Psoas muscle (tissue), 8 donors: ENCODE data around the gene GOLGA2. TPM values are rescaled to one million over a fixed set of nuclear protein-coding genes. Genes with fewer than 3 reads are reported as not detected.
"Not testable (repeated sequence)": the region's sequence is repeated elsewhere in the genome, so short reads cannot be mapped to it uniquely, and the experiment has no call there.

Experiments
- ATAC-seq, 4 donors: fragments of 200-7000 bp; cut with Tn5 transposase; one replicate each; pipeline ENCODE4 v1.9.1; 2020; ENCODE audit warnings: moderate library complexity in 3 of 4, mild to moderate bottlenecking in 2 of 4
- DNase-seq, 2 donors: peaks; one replicate each; pipeline ENCODE4 v3.0.0-alpha.2; 2020
- H3K27ac ChIP-seq: fragments of 200-600 bp; one replicate; pipeline ENCODE4 v1.8.0; 2022
- H3K27me3 ChIP-seq, 3 donors: fragments of 200-600 bp in 1 of 3; one replicate each; pipeline versions ENCODE4 v1.6.1 to v1.8.0; 2013 to 2022; ENCODE audit warnings: low read length in 2 of 3, mild to moderate bottlenecking in 2 of 3, moderate library complexity in 1 of 3; ENCODE audit not compliant: insufficient read depth in 3 of 3
- H3K36me3 ChIP-seq, 2 donors: fragments of 200-600 bp in 1 of 2; one replicate each; pipeline versions ENCODE4 v1.6.1 to v1.8.0; 2013 to 2022; ENCODE audit warnings: low read depth in 1 of 2, mild to moderate bottlenecking in 1 of 2, moderate library complexity in 1 of 2; ENCODE audit not compliant: insufficient read depth in 1 of 2
- H3K4me1 ChIP-seq: fragments of 200-600 bp; one replicate; pipeline ENCODE4 v1.8.0; 2022
- H3K4me3 ChIP-seq: fragments of 200-600 bp; one replicate; pipeline ENCODE4 v1.8.0; 2022; ENCODE audit warnings: mild to moderate bottlenecking
- H3K9me3 ChIP-seq: fragments of 200-600 bp; one replicate; pipeline ENCODE4 v1.8.0; 2022
- CTCF ChIP-seq: fragments of 200-600 bp; IDR thresholded peaks from one replicate; pipeline ENCODE4 v1.8.0; 2022; ENCODE audit warnings: antibody characterized with exemption
- WGBS, 3 donors: extraction: QIAGEN DNeasy Blood & Tissue Kit; methylation state at CpG; one replicate each; pipeline versions ENCODE4 v1.1.6 to v1.1.7; 2013; 5-methylcytosine and 5-hydroxymethylcytosine counted together
- intact Hi-C, 2 donors: fragments of 100-400 bp; cut with DNase I; formaldehyde crosslinking; loops; one replicate each; pipeline versions ENCODE4 v1.11.0 to v1.14.2; 2022
- polyA plus RNA-seq, 3 donors: library from polyadenylated mRNA; stranded (reverse); fragments of 200-250 nt; gene quantifications; one replicate each; pipeline ENCODE4 v1.2.3, GENCODE V29; 2013
- total RNA-seq, 4 donors: library from RNA; stranded (reverse); fragmentation: NEBNext Ultra II Directional in 2 of 4; extraction: Animal tissue kit (Norgen Biotek cat#: 25700) in 2 of 4; gene quantifications; one replicate each; pipeline versions ENCODE4 v1.2.1 to v1.2.4, GENCODE V29; 2021 to 2023
- donor health status: healthy with polysubstance abuse.
- donor health status: DM: no; HTN: no; CAD: no; lungs with moderate emphysema.
- donor health status: Bipolar disorder and iron deficiency.
- donor health status: healthy.
- donor health status: DM: yes; HTN: yes; CAD: no.
- donor health status: DM: no; HTN: no; CAD: no.
- donor health status: DM: no; HTN: no; CAD: no.
- donor health status: DM: yes; HTN: yes; CAD: no.

Gene GOLGA2
- total and polyA plus RNA-seq, 7 donors, result 57.2 to 85.3 (median 72.4) TPM

GRCh38 chr9:128232528-128233428, 43.0 kb downstream of the GOLGA2 start:
- Histone ChIP-seq H3K27ac (no peak overlapping the region), H3K4me3 (no peak overlapping the region)
- no peak for ATAC-seq

GRCh38 chr9:128231638-128232527, 43.9 kb downstream of the GOLGA2 start:
- H3K4me3 ChIP-seq, result no peak overlapping the region
- no peaks in the 10 kb centered on the region for H3K27me3 ChIP-seq
- H3K27ac ChIP-seq, result no peak overlapping the region
- ATAC-seq (peak in 3 of 4 donors; percentile 21 to 55 (median 26)), DNase-seq (peak in 1 of 2 donors; percentile 67)
- no peak for TF ChIP-seq CTCF
- H3K9me3 ChIP-seq, result no peaks in the 10 kb centered on the region
- intact Hi-C loops, result no loop called here
- no peaks in the 10 kb centered on the region for H3K4me1 ChIP-seq
- no peaks in the 10 kb centered on the region for H3K36me3 ChIP-seq
- WGBS, 3 donors, result 45 to 51% (median 46%) methylated on average over 15 to 16 of the region's 16 CpGs

More at GRCh38 chr9:128232528-128233428, 43.0 kb downstream of the GOLGA2 start:
- Histone ChIP-seq H3K27me3 (no peaks in the 10 kb centered on the region), H3K9me3 (no peaks in the 10 kb centered on the region), H3K4me1 (no peaks in the 10 kb centered on the region), H3K36me3 (no peaks in the 10 kb centered on the region)
- intact Hi-C loops, result no loop called here
- 77 to 82% (median 82%) methylated on average over 19 to 22 of the region's 22 CpGs for WGBS, 3 donors
- no peak for DNase-seq
- TF ChIP-seq CTCF, result no peak

- WGBS, 3 donors, result 62 to 72% (median 68%) methylated on average over 6 to 7 of the region's 7 CpGs
- intact Hi-C loops, H3K4me1 ChIP-seq, H3K9me3 ChIP-seq, H3K36me3 ChIP-seq, H3K27ac ChIP-seq, H3K27me3 ChIP-seq, ATAC-seq, DNase-seq, H3K4me3 ChIP-seq: not testable (repeated sequence)
Observed at GRCh38 chr9:128230897-128231296, 44.9 kb downstream of the GOLGA2 start.

- Histone ChIP-seq H3K27ac (no peak overlapping the region), H3K27me3 (no peaks in the 10 kb centered on the region), H3K4me3 (no peak overlapping the region), H3K4me1 (no peaks in the 10 kb centered on the region), H3K36me3 (no peaks in the 10 kb centered on the region), H3K9me3 (no peaks in the 10 kb centered on the region)
- DNase-seq (no peak), ATAC-seq (no peak)
- TF ChIP-seq CTCF, result no peak
- intact Hi-C loops, result no loop called here
- 77 to 78% (median 78%) methylated on average over 5 of the region's 5 CpGs for WGBS, 3 donors
Observed at GRCh38 chr9:128226412-128226801, 49.4 kb downstream of the GOLGA2 start.
